ENCODE results near the gene ARID3C. TPM values are rescaled to one million over a fixed set of nuclear protein-coding genes. Genes with fewer than 3 reads are reported as not detected.
A peak's percentile ranks its signal among the peaks of the same experiment; 100 is the strongest.

The ARID3C gene
- total and polyA plus RNA-seq, 2 experiments from 2014 or later, result 0.49 TPM; not detected in 1

GRCh38 chr9:34638138-34638445, 9.2 kb upstream of the ARID3C start:
- peaks cover 12% of the 10 kb centered on the region; the same call in 1 of the 2 replicates for H3K79me2 ChIP-seq (replicated peaks; ENCODE audit: insufficient read depth)
- peaks cover 13% of the 10 kb centered on the region for H3K27me3 ChIP-seq (ENCODE audit: insufficient read depth)
- peak overlapping the region; percentile 84 for H3K4me3 ChIP-seq
- H3K4me1 ChIP-seq (ENCODE audit: insufficient read depth), result peaks cover 8% of the 10 kb centered on the region
- ATAC-seq (no peak), DNase-seq (ENCODE audit: low spot score) (no peak)
- H3K36me3 Mint-ChIP-seq (ENCODE audit: low read depth), result peaks cover 26% of the 10 kb centered on the region
- no peak overlapping the region for H3K27ac ChIP-seq (ENCODE audit: low read depth)
- peak overlapping the region; percentile 45 for H2AFZ ChIP-seq
- H3F3A ChIP-seq (replicated peaks; ENCODE audit: low read depth), result peaks cover 8% of the 10 kb centered on the region; the same call in 1 of the 2 replicates
- no peaks in the 10 kb centered on the region for H3K9me2 ChIP-seq (ENCODE audit: insufficient read depth)
- peak overlapping the region; percentile 90 for H3K4me3 Mint-ChIP-seq
- peaks cover 3% of the 10 kb centered on the region for H4K20me1 ChIP-seq (replicated peaks; ENCODE audit: insufficient read depth)
- H3K27me3 Mint-ChIP-seq (ENCODE audit: insufficient read depth, low read depth, poor library complexity), result peaks cover 20% of the 10 kb centered on the region
- TF ChIP-seq EZH2phosphoT487 (IDR thresholded peaks at IDR 0.05; ENCODE audit: unreplicated experiment) (no peak), NANOG (IDR thresholded peaks at IDR 0.05; ENCODE audit: borderline replicate concordance) (no peak), ETS1 (IDR thresholded peaks at IDR 0.05) (no peak), EZH2 (IDR thresholded peaks at IDR 0.05; ENCODE audit: low read depth, unreplicated experiment) (no peak), CREB1 (CRISPR knock-in tag; IDR thresholded peaks at IDR 0.05; ENCODE audit: low read depth) (no peak), POLR2AphosphoS5 (IDR thresholded peaks at IDR 0.05; ENCODE audit: low read depth) (no peak), REST (IDR thresholded peaks at IDR 0.05; ENCODE audit: unreplicated experiment) (no peak), JUNB (IDR thresholded peaks at IDR 0.05; ENCODE audit: unreplicated experiment) (no peak), ZNF114 (CRISPR knock-in tag; IDR thresholded peaks at IDR 0.05) (no peak)
- no peaks in the 10 kb centered on the region for H3K36me3 ChIP-seq (ENCODE audit: insufficient read depth)
- H3K4me1 Mint-ChIP-seq, result peaks cover 24% of the 10 kb centered on the region
- H3K27ac Mint-ChIP-seq, result peak overlapping the region; percentile 83
- H3K9me3 Mint-ChIP-seq, result no peaks in the 10 kb centered on the region
- peak overlapping the region; percentile 92 for H3K4me2 ChIP-seq

GRCh38 chr9:34637356-34638137, 8.7 kb upstream of the ARID3C start, which contains the start of gene SIGMAR1:
Gene SIGMAR1, minus strand, starts transcription at chr9:34637787. Its CDS starts 90 bp downstream, at chr9:34637697.
- Histone ChIP-seq H3K9me2 (ENCODE audit: insufficient read depth) (no peaks in the 10 kb centered on the region), H3K27ac (ENCODE audit: low read depth) (no peak within 1 kb of the TSS), H4K20me1 (replicated peaks; ENCODE audit: insufficient read depth) (peaks cover 3% of the 10 kb centered on the region), H3F3A (replicated peaks; ENCODE audit: low read depth) (peaks cover 8% of the 10 kb centered on the region; the same call in 1 of the 2 replicates), H3K4me1 (ENCODE audit: insufficient read depth) (peaks cover 8% of the 10 kb centered on the region), H3K4me3 (peak within 1 kb of the TSS; percentile 84), H3K79me2 (replicated peaks; ENCODE audit: insufficient read depth) (peaks cover 12% of the 10 kb centered on the region; the same call in 1 of the 2 replicates), H3K36me3 (ENCODE audit: insufficient read depth) (no peaks in the 10 kb centered on the region), H3K27me3 (ENCODE audit: insufficient read depth) (peaks cover 19% of the 10 kb centered on the region), H3K4me2 (peak within 1 kb of the TSS; percentile 92), H2AFZ (peak within 1 kb of the TSS; percentile 87)
- H3K4me3 Mint-ChIP-seq, result peak within 1 kb of the TSS; percentile 90
- no peaks in the 10 kb centered on the region for H3K9me3 Mint-ChIP-seq
- ATAC-seq (peak; percentile 83), DNase-seq (ENCODE audit: low spot score) (peak; percentile 97)
- TF ChIP-seq POLR2AphosphoS5 (IDR thresholded peaks at IDR 0.05; ENCODE audit: low read depth) (peak; percentile 89), NANOG (IDR thresholded peaks at IDR 0.05; ENCODE audit: borderline replicate concordance) (no peak)
- H3K36me3 Mint-ChIP-seq (ENCODE audit: low read depth), result peaks cover 26% of the 10 kb centered on the region
- peaks cover 25% of the 10 kb centered on the region for H3K4me1 Mint-ChIP-seq
- peak within 1 kb of the TSS; percentile 83 for H3K27ac Mint-ChIP-seq
- peaks cover 22% of the 10 kb centered on the region for H3K27me3 Mint-ChIP-seq (ENCODE audit: insufficient read depth, low read depth, poor library complexity)

Measured in GM23338 (cell line).